HCT116 (cell line): ENCODE data around the gene SNRPA. TPM values are rescaled to one million over a fixed set of nuclear protein-coding genes. Genes with fewer than 3 reads are reported as not detected.

ENCODE experiments used
- ATAC-seq: fragments of 200-7000 bp; cut with Tn5 transposase; 2 replicates; pipeline ENCODE4 v1.9.1; 2020; ENCODE audit warnings: mild to moderate bottlenecking, moderate library complexity
- BruUV-seq: library from RNA; stranded (reverse); fragments of 400-500 nt; replicated peaks from 2 replicates; lab custom pipeline; 2021; lab: Mats Ljungman, UMichigan
- CTCF ChIA-PET: fragments of 300-600 bp; sonication (Branson Sonifier 250); formaldehyde crosslinking; loops from one replicate; lab custom pipeline; 2021; ENCODE audit warnings: antibody characterized with exemption; lab: Charles Lee
- POLR2A ChIA-PET: fragments of 300-600, 350-600 bp; sonication (Branson Sonifier 250); formaldehyde crosslinking; loops from one replicate; lab custom pipeline; 2021; ENCODE audit warnings: antibody characterized with exemption; lab: Charles Lee
- RAD21 ChIA-PET, 2 experiments: fragments of 300-600 bp; sonication (Branson Sonifier 250); formaldehyde crosslinking; loops; one replicate each; lab custom pipeline; 2023; ENCODE audit warnings: low total read pairs in 2 of 2; ENCODE audit not compliant: uncharacterized antibody in 2 of 2, unreplicated experiment in 2 of 2, low non-redundant PET in 1 of 2; lab: Charles Lee
- DNase-seq: peaks from one replicate; pipeline ENCODE4 v3.0.0-alpha.2; 2010; ENCODE audit warnings: low read depth, low spot score
- H2AFZ ChIP-seq: fragments of 200-600 bp; shearing (Covaris generic), sonication (generic); 2 replicates; pipeline ENCODE4 v1.6.1; 2017; ENCODE audit warnings: low read depth, mixed run types, mixed read lengths, antibody characterized with exemption, low read length; ENCODE audit not compliant: poor library complexity, severe bottlenecking
- H3K27ac ChIP-seq: 2 replicates; pipeline ENCODE4 v1.5.1; 2012; ENCODE audit warnings: low read depth, low read length
- H3K27me3 ChIP-seq: fragments of 200-600 bp; sonication (generic); 2 replicates; pipeline ENCODE4 v1.6.1; 2016; ENCODE audit warnings: mixed run types, low read length, mixed read lengths; ENCODE audit not compliant: insufficient read depth
- H3K36me3 ChIP-seq, 2 experiments: fragments of 200-500 bp in 1 of 2; fragments of 200-600 bp in 1 of 2; sonication (Bioruptor generic) in 1 of 2; sonication (generic) in 1 of 2; 2 replicates each; pipeline versions ENCODE4 v1.5.1 to v1.6.1; 2014 to 2016; ENCODE audit warnings: low read length in 2 of 2, inconsistent platforms in 1 of 2, mixed read lengths in 1 of 2, mixed run types in 1 of 2; ENCODE audit not compliant: insufficient read depth in 2 of 2, control insufficient read depth in 1 of 2
- H3K4me1 ChIP-seq, 2 experiments: fragments of 200-600 bp in 1 of 2; sonication (generic) in 1 of 2; 2 replicates each; pipeline versions ENCODE4 v1.5.1 to v1.6.1; 2012 to 2017; ENCODE audit warnings: low read length in 2 of 2, inconsistent platforms in 1 of 2, mild to moderate bottlenecking in 1 of 2, mixed read lengths in 1 of 2, mixed run types in 1 of 2, moderate library complexity in 1 of 2; ENCODE audit not compliant: insufficient read depth in 2 of 2, control insufficient read depth in 1 of 2
- H3K4me2 ChIP-seq: fragments of 200-600 bp; sonication (generic); 2 replicates; pipeline ENCODE4 v1.6.1; 2017; ENCODE audit warnings: mixed run types, low read length, mixed read lengths
- H3K4me3 ChIP-seq, 2 experiments: fragments of 200-600 bp in 1 of 2; sonication (generic) in 1 of 2; replicated peaks in 1 of 2; 2 replicates each; pipeline ENCODE4 v1.5.1; 2011 to 2016; ENCODE audit warnings: low read length in 2 of 2, control low read depth in 1 of 2, low read depth in 1 of 2, mild to moderate bottlenecking in 1 of 2, mixed read lengths in 1 of 2, mixed run types in 1 of 2
- H3K79me2 ChIP-seq: fragments of 200-600 bp; sonication (generic); 2 replicates; pipeline ENCODE4 v1.6.1; 2017; ENCODE audit warnings: mild to moderate bottlenecking, mixed run types, low read length, moderate library complexity, mixed read lengths; ENCODE audit not compliant: insufficient read depth
- H3K9ac ChIP-seq: fragments of 200-600 bp; sonication (generic); 2 replicates; pipeline ENCODE4 v1.6.1; 2016; ENCODE audit warnings: low read length, mixed read lengths
- H3K9me2 ChIP-seq: fragments of 200-600 bp; sonication (generic), shearing (Covaris generic); 2 replicates; pipeline ENCODE4 v1.6.1; 2017; ENCODE audit warnings: mixed run types, mild to moderate bottlenecking, moderate library complexity; ENCODE audit not compliant: insufficient read depth
- H3K9me3 ChIP-seq, 2 experiments: fragments of 200-500 bp in 1 of 2; fragments of 200-600 bp in 1 of 2; sonication (Bioruptor generic) in 1 of 2; sonication (generic) in 1 of 2; 2 replicates each; pipeline ENCODE4 v1.6.1; 2014 to 2017; ENCODE audit warnings: low read length in 2 of 2, mixed read lengths in 2 of 2, inconsistent platforms in 1 of 2, low read depth in 1 of 2, mild to moderate bottlenecking in 1 of 2, mixed run types in 1 of 2, moderate library complexity in 1 of 2; ENCODE audit not compliant: control insufficient read depth in 1 of 2, insufficient read depth in 1 of 2
- H4K20me1 ChIP-seq: fragments of 200-600 bp; sonication (generic), shearing (Covaris generic); 2 replicates; pipeline ENCODE4 v1.6.1; 2017; ENCODE audit warnings: mixed run types, mild to moderate bottlenecking, moderate library complexity; ENCODE audit not compliant: insufficient read depth
- EGR1 ChIP-seq: IDR thresholded peaks from 2 replicates; pipeline ENCODE4 v1.6.1; 2012; ENCODE audit warnings: low read depth
- EZH2 ChIP-seq: fragments of 200-600 bp; sonication (generic); IDR thresholded peaks from 2 replicates; pipeline ENCODE4 v1.6.1; 2017; ENCODE audit warnings: antibody characterized with exemption, mixed run types
- FOSL1 ChIP-seq: IDR thresholded peaks from 2 replicates; pipeline ENCODE4 v1.6.1; 2012; ENCODE audit warnings: low read depth
- RAD21 ChIP-seq: IDR thresholded peaks from 2 replicates; pipeline ENCODE4 v1.6.1; 2012; ENCODE audit warnings: low read depth, mild to moderate bottlenecking
- REST ChIP-seq: IDR thresholded peaks from 2 replicates; pipeline ENCODE4 v1.6.1; 2012; ENCODE audit warnings: low read depth
- SRF ChIP-seq: IDR thresholded peaks from 2 replicates; pipeline ENCODE4 v1.6.1; 2012; ENCODE audit warnings: low read depth
- TCF7L2 ChIP-seq: IDR thresholded peaks from 2 replicates; pipeline ENCODE4 v1.7.0; 2011; ENCODE audit warnings: borderline replicate concordance, inconsistent platforms; ENCODE audit not compliant: insufficient read depth, insufficient read length; ENCODE audit errors: extremely low read depth
- ZBTB33 ChIP-seq: IDR thresholded peaks from 2 replicates; pipeline ENCODE4 v1.6.1; 2011; ENCODE audit warnings: mild to moderate bottlenecking, low read length, moderate library complexity; ENCODE audit not compliant: insufficient replicate concordance; ENCODE audit errors: extremely low read depth
- ZNF274 ChIP-seq: fragments of 200-500 bp; sonication (Bioruptor generic); IDR thresholded peaks from 2 replicates; pipeline ENCODE4 v1.6.1; 2014; ENCODE audit warnings: mild to moderate bottlenecking, low read depth, low read length, inconsistent platforms
- intact Hi-C: fragments of 100-400 bp; cut with micrococcal nuclease; formaldehyde crosslinking; loops from 2 replicates; pipeline ENCODE4 v1.10.0; 2022
- total RNA-seq: library from RNA; stranded (reverse); gene quantifications from one replicate; pipeline ENCODE4 v1.2.1, GENCODE V29; 2021; ENCODE audit not compliant: unreplicated experiment

The SNRPA gene
- total RNA-seq, 1 experiment from 2014 or later: 170 TPM

- RAD21 ChIA-PET: interaction anchor here (1.2 to 1.4 kb wide), 2 partner anchors 42 to 114 kb away, joined by 5 to 6 read pairs; no protein-coding TSS in a partner anchor
- Histone ChIP-seq H3K4me2 (peak overlapping the region; percentile 81), H3K9ac (peak overlapping the region; percentile 66), H3K36me3 (no peaks in the 10 kb centered on the region), H3K27ac (peak overlapping the region; percentile 92), H2AFZ (no peak overlapping the region), H3K79me2 (no peaks in the 10 kb centered on the region), H4K20me1 (no peaks in the 10 kb centered on the region), H3K4me1 (peaks cover 15 to 34% of the 10 kb centered on the region in 2 experiments), H3K27me3 (no peaks in the 10 kb centered on the region), H3K9me2 (no peaks in the 10 kb centered on the region), H3K4me3 (peak overlapping the region; percentile 67 to 68), H3K9me3 (no peaks in the 10 kb centered on the region)
- peak; percentile 11 for TF ChIP-seq TCF7L2
- TF ChIP-seq EGR1: no peak
- no peak for TF ChIP-seq RAD21
- peak; percentile 72 for ATAC-seq
- POLR2A ChIA-PET: interaction anchor here (0.7 to 3.1 kb wide), 5 partner anchors 9 to 61 kb away, joined by 3 to 24 read pairs (median 9); partner anchors contain the start of genes ACTMAP, COQ8B, EGLN2 and ITPKC
- CTCF ChIA-PET: interaction anchor here (0.9 to 2.4 kb wide), 7 partner anchors 16 to 143 kb away, joined by 3 to 17 read pairs (median 4); partner anchors contain the start of gene EGLN2
- intact Hi-C loops: no loop called here
- DNase-seq: peak; percentile 85
- no TSS peak for BruUV-seq
Measured at GRCh38 chr19:40776932-40777644, 26.1 kb downstream of the SNRPA start.

- CTCF ChIA-PET: interaction anchor here (0.9 to 2.4 kb wide), 8 partner anchors 16 to 143 kb away, joined by 3 to 17 read pairs (median 5); partner anchors contain the start of genes ACTMAP, EGLN2 and SNRPA
- BruUV-seq: TSS peak; percentile 96
Measured at GRCh38 chr19:40777645-40777936, 26.6 kb downstream of the SNRPA start.

More at GRCh38 chr19:40777645-40777936, 26.6 kb downstream of the SNRPA start:
- Histone ChIP-seq H3K79me2 (no peaks in the 10 kb centered on the region), H3K27ac (peak overlapping the region; percentile 92), H3K4me3 (peak overlapping the region; percentile 67 to 68), H4K20me1 (no peaks in the 10 kb centered on the region), H3K4me2 (peak overlapping the region; percentile 81), H3K9me2 (no peaks in the 10 kb centered on the region), H3K36me3 (no peaks in the 10 kb centered on the region), H3K9ac (peak overlapping the region; percentile 66), H3K4me1 (peaks cover 15 to 34% of the 10 kb centered on the region in 2 experiments), H3K9me3 (no peaks in the 10 kb centered on the region), H2AFZ (no peak overlapping the region), H3K27me3 (no peaks in the 10 kb centered on the region)
- TF ChIP-seq SRF (no peak), TCF7L2 (peak; percentile 1), ZBTB33 (no peak), ZNF274 (no peak), FOSL1 (no peak), EZH2 (no peak), REST (no peak)
- DNase-seq (no peak), ATAC-seq (no peak)
- intact Hi-C loops: no loop called here
- POLR2A ChIA-PET: interaction anchor here (0.6 to 3.1 kb wide), 11 partner anchors 8 to 450 kb away, joined by 3 to 24 read pairs (median 4); partner anchors contain the start of genes ACTMAP, COQ8B, EGLN2 and ITPKC
- RAD21 ChIA-PET: interaction anchor here (0.7 to 1.4 kb wide), 4 partner anchors 11 to 286 kb away, joined by 3 to 6 read pairs (median 4); no protein-coding TSS in a partner anchor
